ENCODE measurements around the gene LDLRAP1.

Gene LDLRAP1

DNA sequence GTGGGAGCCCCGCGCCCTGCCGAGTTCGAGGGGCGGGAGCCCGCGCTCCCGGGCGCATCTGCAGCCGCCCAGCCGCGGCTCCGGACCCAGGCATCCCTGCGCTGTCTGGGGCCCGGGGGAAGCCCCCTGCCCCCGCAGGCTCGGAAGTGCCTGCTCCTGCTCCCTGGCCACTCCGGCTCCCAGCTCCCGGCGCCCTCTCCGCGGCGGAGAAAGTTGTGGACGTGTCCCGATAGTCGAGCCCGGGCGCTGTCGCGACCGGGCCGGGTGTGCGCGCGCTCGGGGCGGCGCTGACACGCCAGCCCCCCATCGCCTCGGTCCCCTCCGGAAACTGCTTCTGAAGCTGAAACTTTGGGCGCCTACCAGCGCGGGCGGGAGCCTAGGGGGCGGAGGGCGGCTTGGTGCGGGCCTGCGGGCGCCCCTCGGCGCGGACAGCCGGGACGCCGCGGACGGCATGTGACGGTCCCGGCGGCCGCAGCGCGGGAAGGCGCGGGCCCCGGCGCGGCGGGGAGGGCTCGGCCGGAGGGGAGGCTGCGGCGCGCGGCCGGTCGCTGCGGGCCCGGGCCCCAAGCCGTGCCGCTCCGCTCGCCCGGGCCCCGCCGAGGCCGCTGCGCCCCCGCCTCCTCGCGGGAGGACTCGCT lies 73.7 kb downstream of the LDLRAP1 start:
- POLR2A ChIA-PET: no interaction called here
- Histone ChIP-seq H3K9me3 (ENCODE audit: control extremely low read depth in 1 of 5, control insufficient read depth in 4 of 5, insufficient read depth in 2 of 5, low read depth in 1 of 5, low read length in 4 of 5) (no peaks in the 10 kb centered on the region), H3K27ac (ENCODE audit: insufficient read depth in 1 of 2, low read depth in 1 of 2, low read length in 2 of 2, poor library complexity in 1 of 2, severe bottlenecking in 2 of 2) (no peak overlapping the region), H3K27me3 (replicated peaks in 2 of 5; ENCODE audit: control insufficient read depth in 4 of 5, insufficient read depth in 5 of 5, low read length in 4 of 5) (peaks cover 0 to 23% (median 5%) of the 10 kb centered on the region in 5 experiments), H3K4me1 (ENCODE audit: control extremely low read depth in 1 of 4, control insufficient read depth in 4 of 4, insufficient read depth in 4 of 4, low read length in 3 of 4) (peaks cover 0 to 66% (median 45%) of the 10 kb centered on the region in 4 experiments), H3K36me3 (ENCODE audit: control insufficient read depth in 4 of 4, insufficient read depth in 4 of 4, low read length in 3 of 4) (no peaks in the 10 kb centered on the region), H3K4me3 (ENCODE audit: control insufficient read depth in 1 of 7, extremely low read depth in 1 of 7, insufficient read depth in 4 of 7, low read depth in 2 of 7, low read length in 6 of 7) (peak overlapping the region; percentile 42 to 79 (median 67))
- peak in 1 of 3 donors; percentile 44 for DNase-seq
- CTCF ChIA-PET: interaction anchor here (1.2 kb wide), 1 partner anchor 15 kb away, joined by 3 read pairs; no protein-coding TSS in a partner anchor
- WGBS (ENCODE audit: insufficient coverage): under 1% methylated on average over 69 of the region's 94 CpGs

DNA sequence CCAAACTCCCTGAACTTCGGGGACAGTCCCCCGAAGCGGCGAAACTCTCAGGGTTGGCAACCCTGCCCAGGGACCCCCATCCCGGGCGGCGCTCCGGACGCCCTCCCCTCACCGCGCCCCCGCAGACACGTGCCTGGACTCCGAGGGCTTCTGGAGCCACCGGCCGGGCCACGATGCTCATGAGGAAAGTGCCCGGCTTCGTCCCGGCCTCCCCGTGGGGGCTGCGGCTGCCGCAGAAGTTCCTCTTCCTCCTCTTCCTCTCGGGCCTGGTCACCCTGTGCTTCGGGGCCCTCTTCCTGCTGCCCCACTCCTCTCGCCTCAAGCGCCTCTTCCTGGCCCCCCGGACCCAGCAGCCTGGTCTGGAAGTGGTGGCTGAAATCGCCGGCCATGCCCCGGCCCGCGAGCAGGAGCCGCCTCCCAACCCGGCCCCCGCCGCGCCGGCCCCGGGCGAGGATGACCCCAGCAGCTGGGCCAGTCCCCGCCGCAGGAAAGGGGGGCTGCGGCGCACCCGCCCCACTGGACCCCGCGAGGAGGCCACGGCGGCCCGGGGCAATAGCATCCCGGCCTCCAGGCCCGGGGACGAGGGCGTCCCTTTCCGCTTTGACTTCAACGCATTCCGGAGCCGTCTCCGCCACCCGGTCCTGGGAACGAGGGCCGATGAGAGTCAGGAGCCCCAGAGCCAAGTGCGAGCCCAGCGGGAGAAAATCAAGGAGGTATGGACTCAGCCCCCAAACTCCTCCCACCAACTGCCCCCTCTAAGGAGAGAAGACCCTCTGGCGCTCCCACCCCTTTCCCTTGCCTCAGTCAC lies 74.4 kb downstream of the LDLRAP1 start:
- ChIA-PET CTCF (interaction anchor here (0.7 to 8.1 kb wide), 10 partner anchors 23 to 192 kb away, joined by 3 to 69 read pairs (median 4); no protein-coding TSS in a partner anchor), POLR2A (interaction anchor here (0.6 kb wide), 1 partner anchor 184 kb away, joined by 5 read pairs; no protein-coding TSS in a partner anchor)
- Histone ChIP-seq H3K4me1 (ENCODE audit: control extremely low read depth in 1 of 4, control insufficient read depth in 4 of 4, insufficient read depth in 4 of 4, low read length in 3 of 4) (peaks cover 0 to 70% (median 46%) of the 10 kb centered on the region in 4 experiments), H3K9me3 (ENCODE audit: control extremely low read depth in 1 of 5, control insufficient read depth in 4 of 5, insufficient read depth in 2 of 5, low read depth in 1 of 5, low read length in 4 of 5) (no peaks in the 10 kb centered on the region), H3K4me3 (ENCODE audit: control insufficient read depth in 1 of 7, extremely low read depth in 1 of 7, insufficient read depth in 4 of 7, low read depth in 2 of 7, low read length in 6 of 7) (peak overlapping the region; percentile 25 to 79 (median 56)), H3K27ac (ENCODE audit: insufficient read depth in 1 of 2, low read depth in 1 of 2, low read length in 2 of 2, poor library complexity in 1 of 2, severe bottlenecking in 2 of 2) (no peak overlapping the region), H3K27me3 (replicated peaks in 2 of 5; ENCODE audit: control insufficient read depth in 4 of 5, insufficient read depth in 5 of 5, low read length in 4 of 5) (peaks cover 0 to 24% (median 5%) of the 10 kb centered on the region in 5 experiments), H3K36me3 (ENCODE audit: control insufficient read depth in 4 of 4, insufficient read depth in 4 of 4, low read length in 3 of 4) (no peaks in the 10 kb centered on the region)
- 4% methylated on average over 43 of the region's 66 CpGs for WGBS (ENCODE audit: insufficient coverage)
- DNase-seq: no peak

DNA sequence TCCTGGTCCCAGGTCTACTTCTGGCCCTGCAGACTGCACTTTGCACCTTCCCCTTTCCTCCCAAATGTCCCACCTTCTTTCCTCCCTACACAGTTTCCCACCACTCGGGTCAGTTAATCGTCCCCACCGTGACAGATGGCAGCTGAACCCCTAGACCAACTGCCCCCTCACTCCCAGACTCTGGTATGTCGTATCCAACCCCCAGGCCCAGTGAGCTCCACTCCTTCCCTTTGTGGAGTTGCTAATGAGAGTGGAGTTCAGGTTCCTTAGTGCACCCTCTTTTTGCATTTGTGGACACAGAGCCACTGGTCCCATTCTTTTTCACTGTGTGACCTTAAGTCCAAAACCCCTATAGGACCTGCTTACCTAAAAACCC lies 75.0 kb downstream of the LDLRAP1 start:
- ChIA-PET POLR2A (interaction anchor here (0.6 to 1.1 kb wide), 2 partner anchors 41 to 183 kb away, joined by 3 to 5 read pairs; no protein-coding TSS in a partner anchor), CTCF (interaction anchor here (0.7 to 8.1 kb wide), 18 partner anchors 9 to 191 kb away, joined by 3 to 69 read pairs (median 4); no protein-coding TSS in a partner anchor)
- H3K4me3 ChIP-seq (ENCODE audit: control insufficient read depth in 1 of 7, extremely low read depth in 1 of 7, insufficient read depth in 4 of 7, low read depth in 2 of 7, low read length in 6 of 7): peak overlapping the region in 2 of 7 experiments; percentile 77 to 79
- no peak for DNase-seq
- H3K36me3 ChIP-seq (ENCODE audit: control insufficient read depth in 4 of 4, insufficient read depth in 4 of 4, low read length in 3 of 4): no peaks in the 10 kb centered on the region
- no peak overlapping the region for H3K27ac ChIP-seq (ENCODE audit: insufficient read depth in 1 of 2, low read depth in 1 of 2, low read length in 2 of 2, poor library complexity in 1 of 2, severe bottlenecking in 2 of 2)
- H3K4me1 ChIP-seq (ENCODE audit: control extremely low read depth in 1 of 4, control insufficient read depth in 4 of 4, insufficient read depth in 4 of 4, low read length in 3 of 4): peaks cover 0 to 70% (median 46%) of the 10 kb centered on the region in 4 experiments
- WGBS (ENCODE audit: insufficient coverage): 84% methylated on average over 4 of the region's 4 CpGs
- H3K9me3 ChIP-seq (ENCODE audit: control extremely low read depth in 1 of 5, control insufficient read depth in 4 of 5, insufficient read depth in 2 of 5, low read depth in 1 of 5, low read length in 4 of 5): no peaks in the 10 kb centered on the region
- peaks cover 0 to 26% (median 5%) of the 10 kb centered on the region in 5 experiments for H3K27me3 ChIP-seq (replicated peaks in 2 of 5; ENCODE audit: control insufficient read depth in 4 of 5, insufficient read depth in 5 of 5, low read length in 4 of 5)
